PC-9 (cell line): Measurements from ENCODE around the gene NDUFS1. TPM values are rescaled to one million over a fixed set of nuclear protein-coding genes. Genes with fewer than 3 reads are reported as not detected.
"Not testable (repeated sequence)": the region's sequence is repeated elsewhere in the genome, so short reads cannot be mapped to it uniquely, and the experiment has no call there.

Experiments
- Bru-seq: library from RNA; stranded (reverse); fragments of 400-500 nt; gene quantifications from one replicate; lab custom pipeline; 2021; lab: Mats Ljungman, UMichigan
- BruChase-seq, 2 experiments: library from RNA; stranded (reverse); fragments of 400-500 nt; gene quantifications; one replicate each; lab custom pipeline; 2021; lab: Mats Ljungman, UMichigan
- BruUV-seq: library from RNA; stranded (reverse); fragments of 400-500 nt; replicated peaks from 2 replicates; lab custom pipeline; 2021; lab: Mats Ljungman, UMichigan
- CTCF ChIA-PET: fragments of 300-600 bp; sonication (Branson Sonifier 250); formaldehyde crosslinking; loops from one replicate; lab custom pipeline; 2022; ENCODE audit warnings: antibody characterized with exemption; lab: Charles Lee
- POLR2A ChIA-PET: fragments of 300-600 bp; sonication (Branson Sonifier 250); formaldehyde crosslinking; loops from one replicate; lab custom pipeline; 2022; ENCODE audit warnings: antibody characterized with exemption; ENCODE audit not compliant: unreplicated experiment; lab: Charles Lee
- DNase-seq, 2 experiments: peaks; one replicate each; pipeline versions ENCODE4 v3.0.0 to v3.0.0-alpha.2; 2015 to 2022; ENCODE audit warnings: mixed read lengths in 1 of 2
- H2AFZ ChIP-seq: fragments of 200-600 bp; sonication (generic); 2 replicates; pipeline ENCODE4 v1.8.1; 2017; ENCODE audit warnings: antibody characterized with exemption
- H3F3A ChIP-seq: fragments of 200-600 bp; sonication (generic); 2 replicates; pipeline ENCODE4 v1.8.1; 2017; ENCODE audit warnings: antibody characterized with exemption, mild to moderate bottlenecking, low read depth; ENCODE audit not compliant: insufficient read depth
- H3K27ac ChIP-seq: fragments of 200-600 bp; sonication (generic); 2 replicates; pipeline ENCODE4 v1.6.1; 2016; ENCODE audit warnings: mixed run types
- H3K27me3 ChIP-seq: fragments of 200-600 bp; sonication (generic); 2 replicates; pipeline ENCODE4 v1.6.1; 2016; ENCODE audit warnings: low read depth, mixed run types; ENCODE audit not compliant: insufficient read depth
- H3K36me3 ChIP-seq: fragments of 200-600 bp; sonication (generic); 2 replicates; pipeline ENCODE4 v1.6.1; 2016; ENCODE audit warnings: low read depth, mixed run types
- H3K4me1 ChIP-seq: fragments of 200-600 bp; sonication (generic); replicated peaks from 2 replicates; pipeline ENCODE4 v1.6.1; 2016; ENCODE audit warnings: mixed run types; ENCODE audit not compliant: insufficient read depth
- H3K4me2 ChIP-seq: fragments of 200-600 bp; sonication (generic); 2 replicates; pipeline ENCODE4 v1.6.1; 2017; ENCODE audit warnings: mixed run types
- H3K4me3 ChIP-seq: fragments of 200-600 bp; sonication (generic); 2 replicates; pipeline ENCODE4 v1.6.1; 2016; ENCODE audit warnings: mixed run types
- H3K79me2 ChIP-seq: fragments of 200-600 bp; sonication (generic); 2 replicates; pipeline ENCODE4 v1.6.1; 2017; ENCODE audit warnings: low read depth, mixed run types
- H3K9me2 ChIP-seq: fragments of 200-600 bp; sonication (generic); 2 replicates; pipeline ENCODE4 v1.8.1; 2017; ENCODE audit warnings: mild to moderate bottlenecking; ENCODE audit not compliant: insufficient read depth
- H3K9me3 ChIP-seq: fragments of 200-600 bp; sonication (generic); 2 replicates; pipeline ENCODE4 v1.8.1; 2016; ENCODE audit warnings: low read depth; ENCODE audit not compliant: insufficient read depth
- H4K20me1 ChIP-seq: fragments of 200-600 bp; sonication (generic); 2 replicates; pipeline ENCODE4 v1.8.1; 2017; ENCODE audit not compliant: insufficient read depth
- CTCF ChIP-seq: fragments of 200-600 bp; sonication (generic); conservative IDR thresholded peaks from 2 replicates; pipeline ENCODE4 v1.6.1; 2017; ENCODE audit warnings: mixed run types, antibody characterized with exemption, mild to moderate bottlenecking, moderate library complexity
- EZH2 ChIP-seq: fragments of 200-600 bp; sonication (generic); IDR thresholded peaks from 2 replicates; pipeline ENCODE4 v1.8.0; 2017; ENCODE audit warnings: antibody characterized with exemption, low read depth
- intact Hi-C: fragments of 100-400 bp; cut with micrococcal nuclease; formaldehyde crosslinking; loops from one replicate; pipeline ENCODE4 v1.10.0; 2022; ENCODE audit not compliant: unreplicated experiment
- long read RNA-seq: library from polyadenylated mRNA; stranded (forward); transcript quantifications from one replicate; pipeline ENCODE4 v2.0.0, GENCODE V29; 2022
- total RNA-seq: library from RNA; stranded (reverse); gene quantifications from 2 replicates; pipeline ENCODE4 v1.2.3, GENCODE V29; 2021

The NDUFS1 gene
- total RNA-seq (60.7 and 68.9 TPM in 2 replicates), Bru-seq, nascent RNA (percentile 74 among the genes with signal in this experiment), BruChase-seq, experiment 1, labeled RNA remaining after a 2-hour chase (percentile 77 among the genes with signal in this experiment), BruChase-seq, experiment 2, labeled RNA remaining after a 6-hour chase (percentile 85 among the genes with signal in this experiment)
- long read RNA-seq, full-length matches to known transcripts = 111 of 122 reads
- long read RNA-seq, partial matches to known transcripts = 2 of 122 reads
- long read RNA-seq, other reads (novel, unspliced or antisense) = 9 of 122 reads

- Histone ChIP-seq H3F3A (peaks cover 22% of the 10 kb centered on the region), H3K36me3 (peaks cover 28% of the 10 kb centered on the region), H3K27ac (peak within 1 kb of the TSS; percentile 81), H3K4me2 (peak within 1 kb of the TSS; percentile 97), H3K9me2 (no peaks in the 10 kb centered on the region), H2AFZ (peak within 1 kb of the TSS; percentile 85), H3K27me3 (no peaks in the 10 kb centered on the region), H3K4me3 (peak within 1 kb of the TSS; percentile 94), H3K9me3 (no peaks in the 10 kb centered on the region), H3K79me2 (peaks cover 71% of the 10 kb centered on the region), H4K20me1 (no peaks in the 10 kb centered on the region; the same call in none of the 2 replicates), H3K4me1 (peaks cover 16% of the 10 kb centered on the region)
- DNase-seq = peak; percentile 89 to 91
- ChIA-PET POLR2A (interaction anchor here (0.6 kb wide), 1 partner anchor 8 kb away, joined by 4 read pairs; no protein-coding TSS in a partner anchor), CTCF (no interaction called here)
- intact Hi-C loops = loop anchor here (5.0 to 10.0 kb wide), 2 partner anchors 53 to 605 kb away; partner anchors contain the start of genes FASTKD2 and MDH1B
- TF ChIP-seq EZH2 (no peak), CTCF (no peak)
- no TSS peak for BruUV-seq
These were observed at the start of gene NDUFS1, which contains the start of gene EEF1B2 for GRCh38 chr2:206159346-206160124. NDUFS1 (minus strand) TSS chr2:206159444; CDS start chr2:206153678, 5,766 bp downstream. EEF1B2 (plus strand) TSS chr2:206159895; CDS start chr2:206159980, 85 bp downstream.

- H3K36me3 ChIP-seq = no peaks in the 10 kb centered on the region
- no peak overlapping the region for H2AFZ ChIP-seq
- H3K4me1 ChIP-seq = peaks cover 35% of the 10 kb centered on the region
- CTCF ChIA-PET = no interaction called here
- no peak overlapping the region for H3K4me3 ChIP-seq
- H3K79me2 ChIP-seq = no peaks in the 10 kb centered on the region
- POLR2A ChIA-PET = no interaction called here
- intact Hi-C loops = no loop called here
- no peaks in the 10 kb centered on the region for H3K27me3 ChIP-seq
- no peak overlapping the region for H3K27ac ChIP-seq
- no peaks in the 10 kb centered on the region for H3K9me3 ChIP-seq
- no peak for DNase-seq
- TF ChIP-seq CTCF (no peak), EZH2 (no peak)
- no TSS peak for BruUV-seq
- no peaks in the 10 kb centered on the region for H3K9me2 ChIP-seq
- H3K4me2 ChIP-seq = no peak overlapping the region
- H4K20me1 ChIP-seq = no peaks in the 10 kb centered on the region
- H3F3A ChIP-seq = peaks cover 9% of the 10 kb centered on the region; the same call in 1 of the 2 replicates
These were observed 49.7 kb upstream of the NDUFS1 start for GRCh38 chr2:206208900-206209299.

- H3K4me1 ChIP-seq = peaks cover 25% of the 10 kb centered on the region
- H3K79me2 ChIP-seq, H3K9me2 ChIP-seq, H3K4me2 ChIP-seq, H4K20me1 ChIP-seq, BruUV-seq, H3K27ac ChIP-seq, H3F3A ChIP-seq, H2AFZ ChIP-seq, DNase-seq, POLR2A ChIA-PET, CTCF ChIA-PET, H3K4me3 ChIP-seq, H3K9me3 ChIP-seq, H3K36me3 ChIP-seq, H3K27me3 ChIP-seq, intact Hi-C loops: not testable (repeated sequence)
These were observed 48.1 kb upstream of the NDUFS1 start for GRCh38 chr2:206207316-206207715.
